C4-2B (cell line): ENCODE results near the gene LIG1.

ENCODE experiments used
- H3K27ac ChIP-seq: fragments of 450-650 bp; 2 replicates; pipeline ENCODE4 v1.5.1; 2017
- ZFX ChIP-seq: fragments of 450-650 bp; IDR thresholded peaks from 2 replicates; pipeline ENCODE4 v1.6.1; 2017
- TF ChIP-seq, protein P1 (sequence below): fragments of 450-650 bp; conservative IDR thresholded peaks from 2 replicates; pipeline ENCODE4 v1.5.1; 2017; ENCODE audit warnings: mild to moderate bottlenecking

Gene LIG1

DNA sequence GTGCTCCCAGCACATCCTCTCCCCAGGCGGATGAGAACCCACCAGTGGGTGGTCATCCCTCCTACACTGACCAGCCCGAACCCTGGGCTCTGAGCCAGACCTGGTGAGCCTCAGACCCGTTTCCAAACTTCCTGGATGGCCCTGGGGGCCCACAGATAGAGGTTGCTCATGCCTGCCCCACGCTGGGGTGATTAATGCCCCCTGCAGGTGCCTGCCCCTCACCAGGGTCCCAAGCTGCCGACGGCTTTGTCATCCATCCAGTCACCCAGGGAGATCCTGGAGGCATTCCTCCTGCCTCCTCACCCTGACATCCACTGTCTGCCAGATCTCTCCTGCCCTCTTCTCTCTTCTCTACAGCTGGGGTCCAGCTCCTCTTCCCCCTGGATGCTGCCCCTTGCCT lies 31.1 kb downstream of the LIG1 start:
- no peak for TF ChIP-seq ZFX
- TF ChIP-seq, protein P1, sequence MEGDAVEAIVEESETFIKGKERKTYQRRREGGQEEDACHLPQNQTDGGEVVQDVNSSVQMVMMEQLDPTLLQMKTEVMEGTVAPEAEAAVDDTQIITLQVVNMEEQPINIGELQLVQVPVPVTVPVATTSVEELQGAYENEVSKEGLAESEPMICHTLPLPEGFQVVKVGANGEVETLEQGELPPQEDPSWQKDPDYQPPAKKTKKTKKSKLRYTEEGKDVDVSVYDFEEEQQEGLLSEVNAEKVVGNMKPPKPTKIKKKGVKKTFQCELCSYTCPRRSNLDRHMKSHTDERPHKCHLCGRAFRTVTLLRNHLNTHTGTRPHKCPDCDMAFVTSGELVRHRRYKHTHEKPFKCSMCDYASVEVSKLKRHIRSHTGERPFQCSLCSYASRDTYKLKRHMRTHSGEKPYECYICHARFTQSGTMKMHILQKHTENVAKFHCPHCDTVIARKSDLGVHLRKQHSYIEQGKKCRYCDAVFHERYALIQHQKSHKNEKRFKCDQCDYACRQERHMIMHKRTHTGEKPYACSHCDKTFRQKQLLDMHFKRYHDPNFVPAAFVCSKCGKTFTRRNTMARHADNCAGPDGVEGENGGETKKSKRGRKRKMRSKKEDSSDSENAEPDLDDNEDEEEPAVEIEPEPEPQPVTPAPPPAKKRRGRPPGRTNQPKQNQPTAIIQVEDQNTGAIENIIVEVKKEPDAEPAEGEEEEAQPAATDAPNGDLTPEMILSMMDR: no peak
- H3K27ac ChIP-seq: no peak overlapping the region

DNA sequence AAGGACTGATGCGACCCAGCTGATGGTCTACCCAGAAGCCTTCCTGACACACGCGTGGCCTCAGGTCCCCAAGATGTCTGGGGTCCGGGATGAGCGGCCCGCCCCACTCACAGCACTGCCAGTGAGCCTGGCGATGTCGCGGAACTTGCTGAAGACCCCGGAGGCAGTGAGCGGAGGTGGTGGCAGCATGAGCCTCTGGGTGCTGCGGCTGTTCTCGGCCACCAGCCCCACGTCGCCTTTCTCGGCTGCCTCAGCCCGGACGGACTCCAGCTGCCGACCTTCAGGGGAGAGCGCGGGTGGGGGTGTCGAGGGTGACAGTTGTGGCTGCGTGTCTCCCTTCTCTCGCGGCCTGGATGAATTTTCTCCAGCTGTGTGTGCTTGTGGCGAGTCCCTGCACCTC lies 32.7 kb downstream of the LIG1 start:
- TF ChIP-seq, protein P1: no peak
- TF ChIP-seq ZFX: no peak
- no peak overlapping the region for H3K27ac ChIP-seq

DNA sequence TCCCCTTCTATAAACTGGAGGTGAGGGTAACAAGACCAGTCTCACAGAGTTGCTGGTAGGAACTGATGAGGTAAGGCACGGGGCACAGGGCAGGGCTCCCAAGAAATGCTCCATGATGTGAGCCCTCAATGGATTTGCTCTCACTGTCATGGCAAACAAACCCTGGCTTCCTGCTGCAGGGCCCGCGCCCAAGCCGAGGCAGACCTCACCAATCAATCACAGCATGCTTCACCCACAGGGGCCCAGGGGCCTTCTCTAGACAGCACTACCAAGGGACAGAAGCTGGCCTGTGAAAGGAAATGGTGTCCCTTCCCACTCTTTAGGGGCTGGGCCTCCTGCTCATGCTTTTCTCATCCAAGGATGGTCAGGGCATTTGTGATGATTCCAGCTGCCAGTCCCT lies 33.6 kb downstream of the LIG1 start:
- no peak for TF ChIP-seq ZFX
- TF ChIP-seq, protein P1: no peak

DNA sequence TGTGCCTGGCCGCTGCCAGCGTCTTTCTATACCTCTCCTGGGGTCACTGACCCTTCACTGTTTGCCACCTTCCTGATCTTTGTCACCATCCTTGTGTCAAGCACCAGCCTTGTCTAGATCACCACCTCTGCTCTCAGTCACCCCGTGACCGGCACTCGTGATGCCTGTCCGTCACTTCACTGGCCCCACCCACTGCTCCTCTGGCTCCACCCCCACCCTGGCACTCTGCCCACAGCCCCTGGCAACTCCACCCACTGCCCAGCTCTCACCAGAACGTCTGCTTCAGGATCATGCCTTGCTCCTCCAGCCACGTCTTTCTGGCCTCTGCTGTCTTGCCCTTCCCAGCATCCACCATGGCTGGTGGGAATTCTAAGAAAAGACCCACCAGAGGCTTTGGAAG lies 34.7 kb downstream of the LIG1 start:
- no peak overlapping the region for H3K27ac ChIP-seq
- TF ChIP-seq, protein P1: no peak
- no peak for TF ChIP-seq ZFX

More for the DNA sequence above, 33.6 kb downstream of the LIG1 start:
- H3K27ac ChIP-seq: no peak overlapping the region

DNA sequence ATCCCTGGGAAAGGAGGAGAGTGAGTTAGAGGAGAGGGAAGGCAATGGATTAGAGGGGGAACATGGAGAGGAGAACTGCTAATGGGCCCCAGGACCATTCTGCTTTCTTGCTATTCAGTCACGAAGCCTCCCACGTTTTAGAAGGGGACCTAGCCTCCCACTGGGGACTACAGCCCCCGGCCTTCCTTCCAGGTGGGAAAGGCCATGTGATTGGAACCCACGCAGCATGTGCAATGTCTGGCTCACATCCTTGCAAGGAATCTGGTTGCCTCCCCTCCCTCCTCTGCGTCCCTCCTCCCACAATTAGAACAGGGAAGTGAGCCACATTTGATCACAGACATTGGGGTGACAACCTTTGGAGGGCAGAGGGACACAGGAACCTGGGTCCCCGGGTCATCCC lies 37.0 kb downstream of the LIG1 start:
- TF ChIP-seq, protein P1: no peak
- no peak for TF ChIP-seq ZFX

DNA sequence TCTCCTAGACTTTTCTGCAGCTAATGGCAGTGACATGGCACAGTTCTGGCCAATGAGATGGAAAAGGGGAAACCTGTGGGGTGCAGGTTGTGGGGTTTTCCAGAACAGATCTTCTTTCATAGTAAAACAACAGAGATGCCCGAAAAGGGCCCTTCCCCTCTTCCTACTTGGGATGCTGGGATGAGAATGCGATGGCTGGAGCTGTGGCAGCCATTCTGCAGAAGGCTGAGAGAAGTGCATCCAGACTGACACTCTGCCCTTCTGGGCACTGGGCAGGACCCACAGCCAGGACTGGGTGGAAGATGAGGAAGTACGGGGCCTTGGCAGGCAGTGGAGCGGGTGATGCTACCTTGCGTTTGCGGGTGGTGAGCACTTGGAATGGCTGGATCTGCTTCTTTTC lies 42.6 kb downstream of the LIG1 start:
- no peak for TF ChIP-seq ZFX
- TF ChIP-seq, protein P1: no peak

More for the DNA sequence above, 37.0 kb downstream of the LIG1 start:
- no peak overlapping the region for H3K27ac ChIP-seq

DNA sequence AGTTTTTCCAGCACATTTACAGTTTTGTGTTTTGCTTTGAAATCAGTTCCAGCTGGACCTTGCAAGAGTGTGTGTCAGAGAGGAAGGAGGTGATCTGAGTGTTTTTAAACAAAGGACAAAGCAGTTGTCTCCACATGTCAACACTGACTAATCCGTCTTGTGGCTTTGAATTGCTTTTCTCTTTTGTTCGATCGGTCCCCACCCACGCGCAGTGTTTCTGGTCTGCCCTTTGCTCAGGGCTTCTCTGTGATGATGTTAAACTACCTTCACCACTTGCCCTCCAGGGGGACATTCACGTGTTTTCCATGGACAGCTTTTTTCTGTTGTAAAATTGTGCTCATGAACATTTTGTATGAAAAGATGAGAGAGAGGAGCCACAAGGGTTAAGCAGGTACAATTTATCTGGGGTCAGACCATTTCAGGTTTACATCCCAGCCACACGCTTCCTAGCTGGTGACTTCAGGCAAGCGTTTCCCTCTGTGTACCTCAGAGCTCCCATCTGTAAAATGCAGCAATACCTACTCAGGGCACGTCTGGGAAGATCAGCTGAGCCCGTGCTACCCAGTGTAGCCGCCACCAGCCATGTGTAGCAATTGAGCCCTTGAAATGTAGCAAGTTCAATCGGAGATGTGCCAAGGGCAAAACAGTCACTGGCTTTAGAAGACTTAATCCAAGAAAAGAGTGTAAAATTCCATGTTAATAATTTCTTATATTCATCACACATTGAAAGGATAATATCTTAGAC lies 46.1 kb downstream of the LIG1 start:
- TF ChIP-seq ZFX: no peak
- TF ChIP-seq, protein P1: no peak
- no peak overlapping the region for H3K27ac ChIP-seq

More for the DNA sequence above, 42.6 kb downstream of the LIG1 start:
- H3K27ac ChIP-seq: no peak overlapping the region
